Fibroblast of peridontal ligament (primary cell): ENCODE measurements around the gene STK39.
"Not testable (repeated sequence)": the region's sequence is repeated elsewhere in the genome, so short reads cannot be mapped to it uniquely, and the experiment has no call there.

Source experiments
- DNase-seq: peaks from one replicate; pipeline ENCODE4 v3.0.0-alpha.2; 2010; ENCODE audit errors: extremely low read depth

Gene STK39

DNA sequence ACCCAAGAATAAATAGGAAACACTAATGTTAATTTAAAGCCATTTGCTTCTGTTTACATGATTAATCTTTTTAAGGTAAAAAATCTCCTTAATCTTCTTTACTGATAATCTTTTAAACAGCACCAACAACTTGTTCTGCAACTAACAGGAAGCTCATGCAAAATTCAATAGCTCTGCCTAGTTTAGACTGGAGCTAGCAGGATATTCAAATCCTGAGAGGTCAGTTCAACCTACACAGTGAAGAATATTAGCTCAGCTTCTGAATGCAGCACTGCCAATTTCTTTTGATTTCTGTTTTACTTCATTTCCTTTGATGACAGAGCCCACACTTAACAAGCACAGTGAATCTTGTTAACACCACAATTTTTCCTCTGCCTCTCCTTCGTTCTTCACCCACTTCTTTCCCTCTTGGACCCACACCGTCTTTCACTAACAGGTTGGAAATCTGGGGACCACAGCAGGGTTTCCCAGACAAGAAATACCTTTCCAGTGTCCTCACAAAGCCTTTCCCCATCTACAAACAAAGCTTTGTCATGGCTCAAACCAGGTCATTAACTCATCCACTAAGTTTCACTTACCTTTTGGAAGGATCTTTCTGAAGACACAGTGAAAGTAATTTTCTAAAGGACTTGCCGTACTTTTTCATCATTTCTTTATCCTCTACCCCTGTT, 109.8 kb downstream of the STK39 start:
- no peak for DNase-seq

DNA sequence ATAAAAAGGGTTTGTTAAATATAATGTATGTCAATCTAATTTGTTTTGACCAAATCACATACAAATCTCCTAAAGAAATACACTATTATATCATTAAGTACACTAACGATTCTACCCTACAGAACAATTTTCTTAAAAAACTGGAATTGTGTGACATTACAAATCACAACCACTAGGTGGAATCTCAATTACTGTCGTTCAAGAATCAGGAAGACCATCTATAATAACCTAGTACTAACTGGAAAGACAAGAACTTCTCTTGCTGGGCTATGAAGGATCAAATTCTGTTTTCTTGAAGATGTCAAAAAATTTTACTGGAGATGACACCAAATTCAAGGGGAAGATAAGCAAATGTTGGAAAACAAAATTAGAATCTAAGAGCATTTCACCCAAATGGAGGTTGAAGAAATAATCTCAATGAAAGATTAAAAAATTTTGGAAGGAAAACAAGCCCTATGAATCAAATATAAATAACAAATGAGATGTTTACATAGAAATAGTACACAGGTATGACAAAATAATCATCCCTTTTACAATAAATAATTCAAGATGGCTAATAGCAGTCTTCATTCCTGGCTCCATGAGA, 110.9 kb downstream of the STK39 start:
- DNase-seq = peak; percentile 68

DNA sequence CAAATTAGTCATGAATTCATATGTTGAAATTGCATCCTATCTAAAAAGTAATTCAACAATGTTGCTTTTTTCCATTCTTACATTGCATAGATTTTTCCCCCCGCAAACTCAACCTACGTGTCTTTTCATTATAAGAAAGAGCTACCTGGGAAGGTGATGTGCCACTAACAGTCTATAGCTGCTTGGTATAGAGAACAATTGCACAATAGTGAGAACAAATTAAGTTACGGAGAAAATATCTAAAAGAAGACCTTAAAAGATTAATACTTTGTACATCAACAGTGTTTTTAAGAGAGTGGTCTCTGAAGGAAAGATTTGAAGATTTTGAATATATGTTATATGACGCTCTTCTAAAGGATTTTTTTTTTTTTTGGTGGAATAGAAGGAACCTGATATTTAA, 111.8 kb downstream of the STK39 start:
- no peak for DNase-seq

DNA sequence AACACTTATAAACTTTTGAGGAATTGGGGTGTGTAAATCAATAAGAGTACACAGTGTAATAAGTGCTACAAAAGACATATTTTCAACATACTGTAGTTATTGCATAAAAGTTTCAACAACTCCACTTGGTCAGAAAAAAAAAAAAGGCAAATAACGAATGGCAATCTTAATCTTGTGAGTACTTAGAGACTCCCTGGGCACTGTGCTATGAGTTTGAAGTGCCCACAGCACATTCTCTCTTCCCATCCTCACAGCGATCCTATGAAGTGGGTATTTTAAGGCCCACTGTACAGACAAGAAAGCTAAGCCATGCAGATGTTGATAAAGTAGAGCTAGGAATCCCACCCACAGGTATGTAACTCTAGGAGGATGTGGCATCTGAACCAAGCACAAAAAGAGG, 112.3 kb downstream of the STK39 start:
- DNase-seq = no peak

DNA sequence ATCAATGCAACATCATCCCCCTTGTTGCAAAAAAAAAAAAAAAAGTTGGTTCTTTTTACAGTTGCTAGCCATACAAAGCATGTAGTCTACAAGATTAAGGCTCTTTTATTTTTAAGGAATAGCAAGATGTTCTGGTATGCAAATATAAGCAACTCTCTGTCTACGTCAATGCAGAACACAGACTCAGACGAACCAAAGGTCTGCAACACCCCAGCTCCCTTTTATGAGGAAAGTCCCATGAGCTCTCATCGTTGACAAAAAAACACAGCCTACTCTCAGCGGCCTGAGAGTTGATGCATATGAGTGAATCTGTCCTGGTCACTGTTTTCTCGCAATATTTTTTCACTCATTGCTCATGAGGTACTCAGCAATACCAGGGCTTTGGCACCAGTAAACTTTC, 112.9 kb downstream of the STK39 start:
- no peak for DNase-seq

DNA sequence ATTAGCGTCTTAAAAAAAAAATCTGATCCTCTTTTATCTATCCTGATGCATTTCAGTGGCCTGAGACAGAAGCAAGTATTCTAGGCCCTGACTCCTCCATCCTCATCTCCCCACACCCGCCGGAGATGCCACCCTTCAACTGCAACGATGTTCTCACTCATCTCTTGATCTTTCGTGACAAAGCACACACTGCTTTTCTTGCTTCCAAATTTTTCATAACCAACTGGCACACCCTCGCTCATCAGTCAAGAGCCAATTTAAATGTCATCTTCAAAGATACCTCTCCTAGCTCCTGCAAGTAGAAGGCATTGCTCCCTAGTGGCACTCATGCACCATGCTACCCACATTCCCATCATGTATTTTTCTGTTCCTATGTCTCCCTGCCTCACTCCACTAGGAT, 115.0 kb downstream of the STK39 start:
- DNase-seq = no peak

DNA sequence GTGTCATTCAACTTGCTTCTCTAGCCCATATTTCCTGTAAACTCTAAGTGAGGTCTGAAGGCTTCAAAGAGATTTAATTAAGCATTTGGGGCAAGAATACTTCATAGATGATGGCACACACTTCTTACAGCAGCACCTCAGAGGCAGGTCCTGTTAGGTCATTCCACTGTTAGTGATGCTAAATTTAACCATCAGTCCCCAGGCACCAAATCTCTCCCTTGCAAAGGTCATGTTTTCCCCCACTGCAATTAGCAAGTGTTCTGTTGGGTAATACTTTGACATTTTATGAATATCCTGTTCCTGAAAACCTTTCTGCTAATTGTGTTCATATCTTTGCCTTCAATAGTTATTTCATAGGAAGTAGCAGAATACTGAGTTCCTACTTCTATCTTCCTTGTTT, 117.0 kb downstream of the STK39 start:
- DNase-seq = no peak

DNA sequence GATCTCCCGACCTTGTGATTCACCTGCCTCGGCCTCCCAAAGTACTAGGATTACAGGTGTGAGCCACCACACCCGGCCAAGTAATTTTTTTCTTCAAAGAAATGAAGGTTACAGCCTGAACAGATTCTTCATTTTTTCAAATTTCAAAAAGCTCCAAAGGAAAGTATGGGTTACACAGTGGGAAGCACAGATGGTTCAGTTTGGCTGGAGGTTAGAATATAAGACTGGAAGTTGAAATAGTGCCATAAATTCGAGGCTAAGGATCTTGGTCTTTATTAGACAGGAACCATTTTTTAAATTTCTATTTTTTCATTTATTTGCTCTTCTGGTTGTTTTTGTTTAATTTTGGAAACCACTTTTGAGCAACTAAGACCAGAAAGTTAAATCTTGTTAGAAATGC, 120.0 kb downstream of the STK39 start:
- no peak for DNase-seq

DNA sequence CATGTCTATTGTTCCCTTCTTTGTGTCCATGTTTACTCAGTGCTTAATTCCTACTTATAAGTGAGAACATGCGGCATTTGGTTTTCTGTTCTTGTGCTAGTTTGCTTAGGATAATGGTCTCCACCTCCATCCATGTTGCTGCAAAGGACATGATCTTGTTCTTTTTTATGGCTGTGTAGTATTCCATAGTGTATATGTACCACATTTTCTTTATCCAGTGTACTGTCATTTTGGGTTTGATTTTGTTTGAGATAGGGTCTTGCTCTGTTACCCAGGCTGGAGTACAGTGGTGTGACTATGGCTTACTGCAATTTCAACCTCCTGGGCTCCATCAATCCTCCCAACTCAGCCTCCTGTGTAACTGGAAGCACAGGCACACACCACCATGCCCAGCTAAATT, 125.2 kb downstream of the STK39 start:
- DNase-seq = not testable (repeated sequence)

DNA sequence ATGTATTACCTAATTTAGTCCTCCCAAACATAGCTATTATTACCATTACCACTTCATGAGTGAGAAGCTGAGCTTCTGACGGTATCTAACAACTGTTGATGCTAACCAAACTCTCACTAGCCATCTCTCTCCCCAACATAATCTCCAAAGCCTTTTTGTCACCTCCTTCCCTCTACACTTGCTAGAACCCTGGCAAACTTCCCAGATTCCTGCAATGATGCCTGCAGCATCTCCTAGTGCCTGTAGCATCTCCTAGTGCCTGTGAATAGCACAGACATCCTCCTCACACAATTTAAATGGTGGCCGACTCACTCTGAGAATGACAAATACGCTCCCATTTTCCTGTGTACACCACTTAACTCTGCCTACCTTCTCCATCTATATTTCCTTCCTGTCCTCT, 126.7 kb downstream of the STK39 start:
- DNase-seq = no peak

DNA sequence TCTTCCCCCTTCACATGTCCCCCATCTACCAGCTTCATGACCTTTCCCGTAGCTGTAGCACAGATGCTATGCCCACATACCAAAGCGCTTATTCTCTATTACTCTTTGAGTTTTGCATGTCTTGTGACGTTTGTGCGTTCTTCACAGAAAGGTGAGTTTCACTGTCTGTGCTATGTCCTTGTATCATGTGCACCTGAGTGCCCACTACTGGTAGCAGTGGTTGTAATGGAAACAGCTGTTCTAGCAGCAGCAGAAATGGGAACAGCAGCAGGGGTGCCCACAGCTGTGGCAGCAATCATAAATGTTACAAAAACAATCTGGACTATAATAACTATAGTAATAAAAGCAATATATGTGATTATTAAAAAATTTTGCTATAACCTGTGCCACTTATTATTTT, 127.1 kb downstream of the STK39 start:
- no peak for DNase-seq

DNA sequence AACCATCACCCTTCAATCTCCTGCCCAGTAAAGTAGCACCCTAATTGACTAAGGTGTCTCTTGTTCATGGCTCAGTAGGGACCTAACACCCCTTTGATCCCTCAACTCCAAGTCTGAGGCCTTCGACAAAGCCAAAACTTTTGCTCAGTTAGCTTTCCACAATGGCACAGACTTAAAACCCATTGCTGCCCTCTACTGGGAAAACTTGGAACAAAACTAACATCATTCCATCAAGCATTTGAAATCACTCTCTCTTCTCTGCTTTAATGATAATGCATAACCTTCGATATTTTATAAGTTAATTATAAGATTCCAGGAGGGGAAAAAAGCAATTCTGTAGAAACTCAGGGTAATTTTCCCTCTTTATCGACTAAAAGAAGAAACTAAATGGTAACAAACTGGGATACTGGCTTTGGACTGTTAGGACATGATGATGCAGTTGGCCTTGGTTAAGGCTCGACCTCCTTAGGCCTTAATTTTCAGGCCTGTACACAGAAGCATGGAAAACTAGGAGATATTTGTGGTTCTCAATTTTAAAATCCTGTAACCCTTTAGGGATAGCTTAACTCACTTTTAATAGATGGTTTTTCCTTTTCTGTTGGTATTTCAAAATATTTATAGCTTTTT, 127.8 kb downstream of the STK39 start:
- DNase-seq = peak; percentile 89

DNA sequence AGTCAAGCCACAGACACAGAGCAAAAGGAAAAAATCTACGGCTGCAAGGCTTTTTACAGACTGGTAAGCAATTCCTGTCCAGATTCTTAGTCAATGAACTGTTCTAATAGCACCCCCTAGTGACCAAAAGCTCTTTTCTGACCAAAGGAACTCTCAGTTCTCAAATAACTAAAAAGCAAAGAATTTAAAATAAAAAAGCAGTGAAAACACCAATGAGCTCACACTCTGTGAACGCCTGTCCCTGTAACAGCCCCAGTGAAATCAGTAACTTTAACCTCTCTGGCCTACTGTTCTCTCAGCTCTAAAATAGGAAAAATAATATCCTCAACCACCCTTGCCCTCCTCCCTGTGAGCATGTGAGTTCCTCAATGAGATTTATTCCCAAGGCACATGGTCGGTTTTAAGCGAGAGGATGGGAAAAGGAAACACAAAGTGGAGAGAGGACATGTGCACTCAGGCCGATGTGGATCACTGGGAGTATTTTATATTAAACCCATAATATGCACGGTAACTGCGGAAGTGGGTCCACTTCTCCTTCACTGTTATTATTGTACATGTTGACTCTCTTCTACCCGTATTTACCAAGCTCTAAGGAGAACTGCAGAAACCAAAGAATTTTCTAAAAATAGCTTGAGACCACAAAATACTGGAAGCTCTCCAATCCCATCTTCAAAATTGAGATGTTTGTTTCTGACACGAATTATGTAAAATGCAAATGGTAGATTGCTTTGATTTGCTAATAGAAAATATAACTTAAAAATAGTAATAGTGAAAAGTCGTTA, 128.5 kb downstream of the STK39 start:
- peak; percentile 93 for DNase-seq

DNA sequence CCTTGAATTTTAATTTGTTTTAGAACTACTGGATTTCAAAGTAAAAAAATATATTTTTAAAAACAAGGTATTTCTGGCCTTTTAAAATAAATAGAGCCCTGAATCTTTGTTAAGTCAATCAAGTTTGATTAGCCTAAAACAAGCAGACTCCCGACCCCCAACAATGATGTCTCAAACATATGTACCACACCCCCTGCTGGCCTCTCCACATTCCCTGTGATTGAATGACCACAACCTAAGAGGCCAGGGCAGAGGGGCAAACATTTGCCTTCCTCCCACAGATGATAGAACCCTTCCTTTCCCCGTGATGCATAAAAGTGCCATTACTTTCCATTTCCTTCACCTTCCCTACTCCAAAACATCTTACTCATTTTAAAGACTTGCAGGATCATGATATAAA, 130.9 kb downstream of the STK39 start:
- DNase-seq = no peak

DNA sequence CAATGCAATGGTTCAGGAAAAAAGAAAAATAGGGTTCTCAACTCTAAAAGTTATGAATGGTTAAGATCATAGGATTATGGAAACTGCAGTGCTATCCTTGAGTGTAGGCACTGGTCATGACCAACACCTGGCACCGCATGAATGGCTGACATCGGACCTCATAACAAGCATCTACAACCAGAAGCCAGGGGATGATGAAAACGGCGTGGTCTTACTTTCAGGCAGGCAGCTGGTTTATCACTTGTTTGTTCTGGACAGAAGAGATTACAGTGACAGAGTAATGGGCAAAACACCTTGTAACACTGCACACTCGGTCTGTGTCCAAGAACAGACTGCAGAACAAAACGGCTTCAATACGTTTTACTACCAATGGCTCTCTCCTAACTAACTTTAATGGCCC, 132.8 kb downstream of the STK39 start:
- no peak for DNase-seq

DNA sequence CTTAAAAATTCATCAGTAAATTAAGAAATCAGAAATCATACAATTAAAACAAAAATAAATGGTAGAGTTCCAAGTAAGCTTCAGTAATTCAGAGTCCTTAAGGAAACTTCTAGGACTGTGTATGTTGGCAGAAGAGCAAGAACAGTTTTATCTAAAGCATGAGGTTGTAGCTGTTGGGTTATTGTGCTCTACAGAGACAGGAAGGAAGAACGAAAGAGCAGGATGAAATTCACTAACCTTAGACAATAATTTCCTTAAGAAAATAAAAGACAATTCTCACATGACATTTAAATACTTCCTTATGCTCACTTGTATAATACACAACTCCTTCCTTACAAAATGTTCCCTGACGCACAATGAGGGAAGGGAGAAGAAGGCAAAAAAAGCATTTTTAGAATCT, 133.4 kb downstream of the STK39 start:
- no peak for DNase-seq

DNA sequence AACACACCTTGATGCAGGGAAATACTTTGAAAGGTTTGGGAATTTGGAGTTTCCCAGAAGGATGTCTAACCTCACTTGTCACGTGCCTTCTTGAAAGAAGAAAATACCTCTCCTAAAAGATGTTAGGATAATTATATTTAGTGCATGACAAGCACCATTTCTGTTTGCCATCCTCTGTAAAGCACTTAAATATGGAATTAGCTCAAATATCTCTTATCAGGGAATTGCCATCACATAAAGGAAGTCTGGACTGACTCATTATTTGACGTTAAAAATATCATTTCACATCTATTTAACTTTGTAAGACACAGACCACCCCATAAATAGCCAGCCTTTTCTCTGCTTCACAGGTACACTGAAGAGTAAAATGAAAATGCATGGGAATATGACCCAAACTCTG, 140.1 kb downstream of the STK39 start:
- no peak for DNase-seq

DNA sequence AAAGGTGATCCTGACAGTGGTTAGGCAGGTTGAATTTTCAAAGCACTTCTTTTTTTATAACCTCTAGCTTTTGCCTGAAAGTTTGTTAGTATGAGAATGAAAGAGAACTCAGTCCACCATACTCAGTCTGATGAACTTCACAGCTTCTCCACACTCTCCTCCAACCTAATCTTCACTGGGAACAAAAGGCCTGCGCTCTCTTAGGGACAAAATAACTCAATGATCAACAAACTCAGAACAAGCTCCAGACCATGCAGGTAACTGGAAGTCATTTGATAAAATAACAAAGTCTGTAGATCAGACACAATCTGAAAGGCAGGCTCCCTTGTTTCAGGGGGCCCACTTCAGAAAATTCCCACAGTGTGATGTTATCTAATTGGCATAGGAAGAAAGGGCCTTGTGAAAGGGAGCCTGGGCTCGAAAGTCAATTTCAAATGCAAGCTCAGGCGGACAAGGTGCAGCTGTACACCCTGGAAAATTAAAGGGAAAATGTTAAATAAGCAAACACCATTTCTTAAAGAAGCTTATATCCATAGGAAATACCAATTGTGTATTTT, 142.2 kb downstream of the STK39 start:
- no peak for DNase-seq

DNA sequence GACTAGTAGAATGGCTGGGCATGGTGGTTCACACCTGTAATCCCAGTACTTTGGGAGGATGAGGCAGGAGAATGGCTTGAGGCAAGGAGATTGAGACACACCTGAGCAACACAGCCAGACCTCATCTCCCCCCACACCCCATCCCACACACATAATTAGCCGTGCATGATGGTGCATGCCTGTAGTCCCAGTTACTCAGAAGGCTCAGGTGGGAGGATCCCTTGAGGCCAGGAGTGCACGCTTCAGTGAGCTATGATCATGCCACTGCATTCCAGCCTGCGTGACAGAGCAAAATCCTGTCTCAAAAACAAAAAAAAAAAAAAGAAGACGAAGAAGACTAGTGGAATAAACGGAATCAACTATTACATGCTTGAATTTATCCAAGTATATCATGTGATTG, 150.0 kb downstream of the STK39 start:
- DNase-seq = no peak

DNA sequence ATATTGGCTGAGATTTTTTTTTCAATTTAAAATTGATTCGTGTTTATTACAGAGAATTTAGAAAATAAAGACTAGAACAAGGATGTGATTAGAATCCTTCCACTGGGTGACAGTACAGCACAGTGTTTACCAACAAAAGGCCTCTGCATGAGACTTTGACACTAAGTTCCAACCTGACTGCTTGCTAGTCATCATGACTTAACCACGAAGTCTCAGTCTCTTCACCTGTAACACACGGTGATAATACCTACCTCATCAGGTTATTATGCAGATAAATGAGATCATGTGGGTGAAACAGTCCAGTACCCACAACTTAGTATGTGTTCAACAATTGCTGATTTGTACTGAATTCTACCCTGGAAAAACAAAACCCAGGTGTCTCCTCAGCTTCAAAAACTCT, 151.2 kb downstream of the STK39 start:
- no peak for DNase-seq

DNA sequence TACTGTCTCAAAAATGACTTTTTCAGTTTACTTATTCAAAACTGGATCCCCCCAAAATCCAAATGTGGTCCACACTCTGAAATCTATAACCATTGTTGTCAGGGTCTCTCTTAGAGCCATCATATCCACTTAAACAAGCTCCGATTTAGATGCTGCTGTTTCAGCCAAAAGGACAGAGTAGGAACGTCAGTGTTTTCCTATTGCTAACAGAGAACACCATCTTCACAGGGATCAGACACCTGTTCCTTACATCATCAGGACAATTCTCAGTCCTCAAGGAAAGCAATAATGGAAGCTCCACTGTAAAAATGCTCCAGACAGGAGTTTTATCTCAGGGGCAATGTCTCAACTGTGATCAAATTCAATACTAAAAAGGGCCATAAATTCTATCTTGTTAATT, 155.4 kb downstream of the STK39 start:
- DNase-seq = no peak

DNA sequence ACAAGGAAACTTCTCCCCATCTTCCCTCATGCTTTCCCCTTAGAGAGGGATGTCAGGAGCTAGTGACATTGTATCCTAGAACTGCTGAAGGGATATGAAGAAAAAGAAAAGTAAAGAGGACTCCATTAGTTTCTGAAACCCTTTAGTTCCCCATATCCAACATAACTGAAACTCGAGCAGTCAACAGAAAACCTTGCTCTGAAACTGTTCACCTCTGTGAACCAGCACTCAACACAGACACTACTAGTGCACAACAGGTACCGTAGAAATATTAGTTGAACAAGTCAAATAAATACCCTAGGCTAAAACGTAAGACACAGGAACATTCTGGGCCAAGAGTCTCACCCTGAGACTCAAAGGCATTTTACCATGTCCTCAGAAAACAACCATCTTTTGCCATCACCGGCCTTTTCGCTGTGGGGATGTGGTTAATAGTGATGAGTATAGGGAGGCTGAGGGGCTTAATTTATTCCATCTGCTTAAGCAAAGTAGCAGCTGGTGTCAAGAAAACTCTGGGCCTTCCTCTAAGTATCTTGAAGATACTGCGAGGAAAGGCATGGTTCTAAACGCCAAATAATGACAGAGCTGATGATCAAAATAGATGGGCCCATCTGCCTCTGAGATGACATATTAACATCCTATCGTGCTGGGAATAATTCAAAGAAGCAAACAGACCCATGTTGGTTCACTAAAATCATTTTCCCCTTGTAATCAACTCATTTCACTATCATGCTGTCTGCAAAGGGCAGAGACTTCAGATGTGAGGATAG, 156.8 kb downstream of the STK39 start:
- DNase-seq = no peak
